ENCODE results near the gene SPIRE1.

DNA sequence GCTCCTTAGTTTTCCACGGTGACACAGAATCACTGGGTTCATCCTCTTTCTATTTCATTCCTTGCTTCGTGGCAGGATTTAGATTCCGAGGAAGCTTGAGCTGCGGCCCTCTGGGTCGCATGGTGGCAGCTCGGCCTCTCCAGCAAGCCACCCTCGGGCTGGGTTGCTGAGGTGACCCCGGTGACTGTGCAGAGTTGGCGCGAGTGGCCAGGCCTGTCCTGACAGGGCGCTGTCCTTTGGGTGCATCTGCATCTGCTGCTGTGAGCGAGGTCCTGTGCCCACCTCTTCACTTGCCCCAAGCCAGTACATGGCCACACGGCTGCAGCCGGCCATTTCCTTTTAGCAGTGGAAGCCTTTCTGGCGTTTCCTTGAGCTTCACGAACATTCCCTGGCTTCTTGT, 228.4 kb downstream of the SPIRE1 start:
- TF ChIP-seq POLR2A (IDR thresholded peaks at IDR 0.05) = no peak
- no peak for TF ChIP-seq CTCF (IDR thresholded peaks at IDR 0.05)
- no peak for TF ChIP-seq POLR2AphosphoS5 (IDR thresholded peaks at IDR 0.05)
